Mammary epithelial cell (primary cell): ENCODE results near the gene CLIC3.

Experiments
- CTCF ChIP-seq, 2 donors: IDR thresholded peaks in 1 of 2; conservative IDR thresholded peaks in 1 of 2; 2 replicates each; pipeline ENCODE4 v1.5.1; 2011 to 2012; ENCODE audit warnings: inconsistent platforms in 2 of 2, low read length in 2 of 2, mild to moderate bottlenecking in 2 of 2, control low read depth in 1 of 2, low read depth in 1 of 2; ENCODE audit not compliant: insufficient read depth in 1 of 2; ENCODE audit errors: extremely low read depth in 1 of 2
- EZH2 ChIP-seq: IDR thresholded peaks from 2 replicates; pipeline ENCODE4 v1.6.1; 2012; ENCODE audit warnings: low read length, inconsistent platforms, borderline replicate concordance

GRCh38 chr9:137017791-137018497, 21.6 kb upstream of the CLIC3 start:
- no peak for TF ChIP-seq CTCF (conservative IDR thresholded peaks at IDR 0.05 in 1 of 2, IDR thresholded peaks at IDR 0.05 in 1 of 2; ENCODE audit: extremely low read depth in 1 of 2, insufficient read depth in 1 of 2, low read depth in 1 of 2, low read length in 2 of 2)
- no peak for TF ChIP-seq EZH2
